Measurements from ENCODE around the gene JPH3.

JPH3 gene

GRCh38 chr16:87601401-87601981 is 817 bp upstream of the JPH3 start:
- no peak for DNase-seq

GRCh38 chr16:87602821-87603683 is 744 bp downstream of the JPH3 start:
- DNase-seq, result no peak

DNA sequence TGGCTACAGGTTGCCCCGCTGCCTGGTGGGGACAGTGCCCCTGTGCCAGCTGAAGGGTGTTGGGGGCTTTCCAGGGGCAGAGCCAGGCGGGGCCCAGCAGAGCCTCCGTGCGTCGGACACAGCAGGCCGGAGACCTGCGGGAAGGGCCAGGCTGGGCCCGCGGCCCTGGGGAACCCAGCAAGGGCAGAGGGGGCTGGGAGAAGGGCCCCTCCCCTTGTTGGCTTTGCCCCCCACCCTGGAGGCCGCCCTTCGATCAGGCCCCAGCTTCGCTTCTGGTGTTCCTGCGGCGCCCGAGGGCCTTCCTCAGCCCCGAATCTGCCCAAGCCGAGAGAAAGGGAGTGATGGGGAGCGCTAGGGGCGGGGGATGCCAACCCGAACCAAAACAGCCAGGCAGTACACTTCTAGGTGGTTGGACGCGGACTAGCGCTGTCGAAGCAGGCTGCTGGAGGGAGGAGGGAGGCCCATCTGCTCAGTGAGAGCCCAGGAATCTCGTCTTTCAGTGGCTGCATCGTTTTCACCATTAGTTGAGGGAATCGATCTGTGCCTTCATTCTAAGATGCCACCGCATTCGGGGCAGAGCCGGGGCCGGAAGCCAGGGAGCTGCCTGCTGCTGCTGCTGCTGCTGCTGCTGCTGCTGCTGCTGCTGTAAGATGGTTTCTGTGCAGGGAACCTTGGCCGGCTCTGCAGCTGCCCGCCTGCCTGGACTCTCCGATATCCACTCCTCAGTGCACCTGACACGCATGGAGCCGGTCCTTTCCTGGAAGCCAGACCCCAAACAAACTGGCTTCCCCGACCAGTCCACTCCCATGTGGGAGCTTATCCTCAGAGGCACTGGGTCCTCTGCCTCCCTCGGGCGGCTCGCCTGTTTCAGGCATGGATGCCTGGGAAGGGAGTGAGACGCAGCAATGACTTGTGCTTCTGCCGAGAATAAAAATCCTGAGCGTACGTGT is 1.7 kb downstream of the JPH3 start:
- DNase-seq, result no peak

GRCh38 chr16:87604634-87605111 is 2.4 kb downstream of the JPH3 start:
- DNase-seq, result no peak

GRCh38 chr16:87607223-87607622 is 4.9 kb downstream of the JPH3 start:
- DNase-seq, result no peak

- DNase-seq, result no peak
These were observed 5.6 kb downstream of the JPH3 start for GRCh38 chr16:87607871-87608270.

DNA sequence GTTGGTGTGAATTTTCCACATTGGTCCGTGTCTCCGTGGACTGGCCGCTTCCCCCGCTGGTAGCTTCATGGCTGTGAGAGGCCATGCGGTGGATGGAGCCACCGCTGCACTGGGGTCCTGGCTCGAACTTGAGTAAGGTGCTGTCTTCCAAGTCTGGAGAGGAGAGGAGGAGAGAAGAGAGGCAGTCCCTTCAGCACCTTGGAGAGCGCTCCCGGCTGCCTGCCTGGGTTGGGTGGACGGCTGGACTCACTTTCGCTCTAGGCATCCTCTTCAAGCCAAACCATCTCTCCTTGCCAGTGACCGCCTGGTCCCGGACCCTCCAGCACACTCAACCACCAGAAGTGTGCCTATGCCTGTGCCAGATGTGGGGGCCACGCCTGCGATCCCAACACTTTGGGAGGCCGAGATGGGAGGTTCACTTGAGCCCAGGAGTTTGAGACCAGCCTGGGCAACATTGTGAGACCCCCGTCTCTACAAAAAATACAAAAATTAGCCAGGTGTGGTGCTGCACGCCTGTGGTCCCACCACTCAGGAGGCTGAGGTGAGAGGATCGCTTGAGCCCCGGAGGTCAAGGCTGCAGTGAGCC is 6.2 kb downstream of the JPH3 start:
- DNase-seq, result no peak

DNA sequence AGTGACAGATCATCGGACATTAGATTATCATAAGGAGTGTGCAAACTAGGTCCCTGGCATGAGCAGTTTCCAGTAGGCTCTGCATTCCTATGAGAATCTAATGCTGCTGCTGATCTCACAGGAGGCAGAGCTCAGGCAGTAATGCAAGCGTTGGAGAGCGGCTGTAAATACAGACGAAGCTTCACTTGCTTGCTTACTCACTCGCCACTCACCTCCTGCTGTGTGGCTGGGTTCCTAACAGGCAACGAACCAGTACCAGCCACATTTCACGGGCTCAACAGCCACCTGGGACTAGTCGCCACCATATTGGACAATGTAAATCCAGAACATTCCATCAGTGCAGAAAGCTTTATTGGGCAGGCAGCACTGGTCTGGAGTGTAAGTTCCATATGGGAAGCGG is 7.7 kb downstream of the JPH3 start:
- no peak for DNase-seq

DNA sequence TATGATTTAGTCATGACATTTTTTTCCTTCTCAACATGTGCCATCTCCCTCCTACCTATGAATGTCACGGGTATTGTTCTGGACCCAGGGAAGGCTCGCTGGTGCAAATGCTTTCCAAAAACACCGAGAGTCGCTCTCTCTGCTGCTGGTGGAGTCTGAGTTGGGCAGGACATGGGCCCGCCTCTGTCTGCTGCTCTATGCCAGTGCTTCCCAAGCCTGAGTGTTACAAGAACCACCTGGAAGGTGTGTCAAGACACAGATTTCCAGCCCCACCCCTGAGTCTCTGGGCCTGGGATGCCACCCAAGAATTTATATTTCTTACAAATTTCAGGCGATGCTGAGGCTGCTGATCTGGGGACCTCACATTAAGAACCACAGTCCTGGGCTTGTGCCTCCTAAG is 9.1 kb downstream of the JPH3 start:
- no peak for DNase-seq

DNA sequence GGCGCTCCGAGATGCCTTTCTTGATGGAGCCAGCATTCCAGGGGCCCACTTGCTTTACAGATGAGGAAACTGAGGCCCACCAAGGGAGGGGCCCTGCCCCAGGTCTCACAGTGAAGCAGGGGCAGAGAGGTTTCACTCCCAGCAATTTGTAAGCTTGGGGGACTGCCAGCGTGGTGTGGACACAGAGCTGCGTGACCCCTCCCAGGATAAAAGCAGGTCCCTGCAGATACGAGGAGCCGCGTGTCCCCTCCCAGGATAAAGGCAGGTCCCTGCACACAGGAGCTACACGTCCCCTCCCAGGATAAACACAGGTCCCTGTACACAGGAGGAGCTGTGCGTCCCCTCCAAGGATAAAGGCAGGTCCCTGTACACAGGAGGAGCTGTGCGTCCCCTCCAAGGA is 11.7 kb downstream of the JPH3 start:
- no peak for DNase-seq

DNA sequence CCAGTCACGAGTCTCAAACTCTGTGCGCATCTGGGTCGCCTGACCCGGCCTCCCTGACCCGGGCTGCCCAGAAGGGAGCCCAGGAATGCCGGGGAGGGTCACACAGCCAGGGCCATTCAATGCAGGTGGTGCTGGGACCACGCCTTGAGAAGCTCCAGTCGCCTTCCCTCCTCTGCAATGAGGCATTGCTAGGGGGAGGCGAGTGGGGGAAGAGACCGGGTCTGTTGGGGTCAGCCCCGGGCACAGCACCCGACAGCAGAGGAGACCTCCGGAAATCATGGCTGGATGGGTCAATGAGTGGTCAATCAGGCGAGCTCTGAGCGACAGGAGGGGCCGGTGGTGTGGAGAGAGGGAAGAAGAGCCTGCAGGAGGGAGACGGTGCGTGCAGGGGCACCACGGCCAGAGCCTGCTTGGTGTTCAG is 13.3 kb downstream of the JPH3 start:
- no peak for DNase-seq

- no peak for DNase-seq
These were observed 14.2 kb downstream of the JPH3 start for GRCh38 chr16:87616556-87616955.

DNA sequence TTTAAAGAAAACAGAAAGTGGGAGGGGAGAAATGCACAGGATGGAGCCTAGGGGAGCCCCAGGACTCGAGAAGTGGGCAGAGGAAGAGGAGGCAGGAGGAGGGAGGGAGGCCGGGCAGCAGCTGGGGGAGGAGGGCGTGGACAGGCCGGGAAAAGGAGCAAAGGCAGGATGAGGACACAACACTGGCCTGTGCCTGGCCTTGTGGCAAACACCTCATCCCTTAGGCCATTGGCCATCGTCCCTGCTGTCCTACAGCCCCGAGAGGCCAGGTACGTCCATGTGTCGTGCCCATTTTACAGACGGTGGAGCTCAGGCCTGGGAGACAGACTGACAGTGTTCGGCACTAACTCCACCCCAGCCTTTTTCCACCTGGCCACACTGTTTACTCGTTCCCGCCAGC is 15.9 kb downstream of the JPH3 start:
- DNase-seq, result no peak

DNA sequence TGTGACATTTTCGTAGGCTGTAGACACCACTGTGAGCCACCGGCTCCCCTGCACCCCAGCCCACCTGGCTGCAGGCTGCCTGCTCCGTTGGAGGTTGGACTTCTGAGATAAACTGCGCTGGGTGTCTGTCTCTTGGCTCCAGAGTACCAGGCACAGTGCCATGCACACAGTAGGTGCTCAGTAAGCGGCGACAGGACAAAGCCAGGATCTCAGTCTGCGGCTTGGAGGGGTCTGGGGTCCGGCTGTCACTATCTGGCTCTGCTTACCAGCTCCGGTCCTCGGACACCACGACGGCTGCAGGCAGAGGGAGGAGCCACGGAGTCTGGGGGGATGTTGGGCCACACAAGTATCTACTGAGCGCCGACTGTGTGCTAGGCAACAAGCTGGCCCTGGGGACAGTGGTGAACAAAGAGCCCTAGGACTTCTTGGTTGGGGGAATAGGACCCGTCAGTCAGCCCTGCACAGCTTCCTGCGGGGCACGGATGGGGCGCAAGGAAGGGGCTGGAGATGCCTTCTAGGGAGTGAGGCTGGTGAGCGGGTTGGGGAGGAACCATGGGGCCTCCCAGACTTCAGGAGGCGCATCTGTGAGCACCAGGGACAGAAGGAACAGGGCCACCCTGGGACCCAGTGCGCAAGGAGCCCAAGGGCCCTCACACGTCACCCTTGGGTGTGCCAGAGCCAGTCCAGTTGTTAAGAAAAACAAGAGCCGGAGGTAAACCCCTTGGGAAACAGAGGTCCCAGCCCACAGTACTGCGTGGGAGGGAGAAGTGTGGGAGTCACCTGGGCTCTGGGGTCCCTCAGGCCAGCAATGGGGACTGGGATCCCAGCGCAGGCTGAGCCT is 17.3 kb downstream of the JPH3 start:
- DNase-seq, result no peak

DNA sequence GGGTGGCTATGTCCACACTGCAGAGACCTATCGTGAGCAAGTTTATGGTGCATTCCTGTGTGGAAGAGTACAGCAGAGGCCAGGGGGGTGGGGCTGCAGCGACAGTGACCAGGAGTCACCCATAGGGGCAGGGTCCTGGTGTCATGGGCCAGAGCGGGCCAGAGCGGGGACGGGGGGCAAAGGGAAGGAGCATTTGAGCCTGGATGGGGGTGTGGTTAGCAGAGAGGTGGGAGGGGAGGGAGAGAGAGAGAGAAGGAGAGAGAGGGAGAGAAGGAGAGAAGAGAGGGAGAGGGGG is 17.8 kb downstream of the JPH3 start:
- no peak for DNase-seq

DNA sequence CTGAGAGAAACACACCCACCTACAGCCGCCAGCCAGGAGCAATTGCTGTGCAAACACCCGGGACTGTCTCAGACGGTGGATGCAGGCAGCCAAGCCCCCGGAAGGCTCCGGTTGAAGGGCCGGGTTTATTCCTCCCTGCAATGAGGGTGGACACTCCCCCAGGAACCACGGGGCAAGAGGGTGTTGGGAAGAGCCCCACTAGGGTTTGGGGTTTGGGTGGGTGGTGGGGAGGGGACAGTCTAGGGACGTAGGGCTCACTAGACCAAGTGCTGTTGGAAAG is 19.2 kb downstream of the JPH3 start:
- no peak for DNase-seq

- DNase-seq, result no peak
These were observed 19.8 kb downstream of the JPH3 start for GRCh38 chr16:87621976-87622713.

- no peak for DNase-seq
These were observed 20.5 kb downstream of the JPH3 start for GRCh38 chr16:87622756-87623319.

DNA sequence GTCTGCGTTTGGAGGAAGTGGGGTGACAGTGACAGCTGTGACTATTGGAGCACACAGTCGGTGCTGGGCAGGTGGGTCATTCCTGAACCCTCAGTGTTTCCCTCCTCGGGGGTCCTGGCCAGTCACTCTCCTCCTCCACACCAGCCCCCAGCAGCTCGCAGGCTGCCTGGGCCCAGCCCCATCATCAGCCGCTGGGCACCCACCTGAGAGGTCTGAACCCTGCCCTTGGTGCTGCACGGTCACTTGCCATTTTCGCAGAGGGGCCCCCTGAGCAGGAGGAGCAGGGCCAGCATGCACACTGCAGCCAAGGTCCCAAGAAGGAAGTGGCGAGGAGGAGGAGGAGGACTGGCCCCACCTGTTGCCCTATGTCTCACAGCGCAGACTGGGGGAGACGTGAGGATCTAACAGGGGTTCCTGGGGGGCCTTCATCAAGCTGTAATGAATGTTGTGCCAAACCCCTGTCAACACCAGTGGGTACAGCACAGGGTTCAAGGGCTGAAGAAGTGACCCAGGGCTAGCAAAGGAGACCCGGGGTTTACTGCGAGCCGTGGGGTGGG is 23.0 kb downstream of the JPH3 start:
- DNase-seq, result no peak

DNA sequence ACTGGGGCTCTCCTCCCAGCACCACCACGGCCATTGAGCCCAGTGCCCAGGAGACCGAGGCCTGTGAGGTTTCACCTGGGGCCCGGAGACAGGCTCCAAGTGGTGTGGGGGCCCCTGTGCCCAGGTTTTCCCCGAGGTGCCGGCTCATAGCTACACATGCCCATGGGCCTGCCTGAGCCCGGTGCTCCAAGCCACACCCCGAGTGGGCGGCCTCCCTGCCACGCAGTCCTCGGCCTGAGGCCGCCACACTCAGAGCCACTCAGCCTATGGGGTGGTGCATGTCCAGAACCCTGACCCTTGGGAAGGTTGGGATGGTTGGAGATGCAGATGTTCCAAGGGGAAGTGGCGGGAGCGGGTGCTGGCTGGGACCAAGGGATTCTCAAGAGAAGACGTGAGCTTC is 24.1 kb downstream of the JPH3 start:
- no peak for DNase-seq

GRCh38 chr16:87626905-87627304 is 24.6 kb downstream of the JPH3 start:
- no peak for DNase-seq
